ENCODE measurements around the gene C14orf39.
"Not testable (repeated sequence)": the region's sequence is repeated elsewhere in the genome, so short reads cannot be mapped to it uniquely, and the experiment has no call there.

Gene C14orf39

DNA sequence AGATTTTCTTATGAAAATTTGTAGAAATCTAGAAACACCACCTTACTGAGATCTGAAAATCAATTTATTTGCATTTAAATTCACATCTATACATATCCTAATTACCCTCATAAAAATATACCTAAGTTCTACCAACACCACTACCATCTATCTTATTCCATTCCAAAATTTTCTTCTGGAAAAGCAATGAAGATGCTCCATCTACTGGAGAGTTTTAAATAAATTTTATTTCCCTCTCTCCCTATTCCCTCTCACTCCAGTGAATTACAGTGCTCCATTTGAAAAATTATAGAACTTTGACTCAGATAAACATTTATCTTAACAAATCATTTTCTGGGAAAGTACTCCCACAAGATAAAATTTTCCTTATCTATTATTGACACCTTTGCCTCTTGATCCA is 2.3 kb upstream of the C14orf39 start:
- DNase-seq (ENCODE audit: low spot score) = no peak

DNA sequence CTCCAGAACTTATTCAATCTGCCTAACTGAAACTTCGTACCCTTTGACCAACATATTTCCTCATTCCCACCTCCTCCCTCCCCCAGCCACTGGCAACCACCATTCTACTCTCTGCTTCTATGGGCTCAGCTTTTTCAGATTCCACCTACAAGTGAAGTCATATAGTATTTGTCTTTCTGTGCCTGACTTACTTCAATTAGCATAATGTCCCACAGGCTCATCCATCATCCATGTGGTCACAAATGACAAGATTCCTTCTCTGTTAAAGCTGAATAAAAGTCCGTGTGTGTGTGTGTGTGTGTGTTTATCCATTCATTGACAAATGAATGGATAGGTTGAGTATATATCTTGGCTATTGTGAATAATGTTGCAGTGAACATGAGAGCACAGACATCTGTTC is 1.3 kb upstream of the C14orf39 start:
- DNase-seq (ENCODE audit: low spot score) = no peak

DNA sequence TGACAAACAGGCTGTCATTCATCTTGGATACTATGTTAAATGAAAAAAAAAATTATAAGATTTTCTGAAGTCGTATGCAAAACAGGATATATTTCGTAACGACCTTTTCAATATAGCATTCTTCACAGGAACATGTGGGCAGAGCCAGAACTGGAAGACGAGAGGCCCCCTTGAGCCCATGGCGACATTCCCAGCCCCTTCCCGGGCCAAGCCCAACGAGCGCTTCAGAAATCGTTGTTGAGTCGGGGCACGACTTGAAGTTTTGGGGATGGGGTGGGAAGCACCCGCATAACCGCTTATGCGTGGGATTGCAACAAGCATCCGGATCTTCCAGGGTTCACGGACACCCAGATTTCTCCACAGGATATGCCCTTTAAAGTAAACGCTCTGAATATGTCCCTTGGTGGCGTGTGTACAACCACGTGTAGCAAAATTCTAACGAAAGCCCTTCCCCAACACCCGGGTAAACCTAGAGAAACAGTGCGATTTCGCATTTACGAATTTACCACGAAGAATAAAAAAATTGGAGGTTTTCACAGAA is 736 bp downstream of the C14orf39 start:
- no peak for DNase-seq (ENCODE audit: low spot score)

DNA sequence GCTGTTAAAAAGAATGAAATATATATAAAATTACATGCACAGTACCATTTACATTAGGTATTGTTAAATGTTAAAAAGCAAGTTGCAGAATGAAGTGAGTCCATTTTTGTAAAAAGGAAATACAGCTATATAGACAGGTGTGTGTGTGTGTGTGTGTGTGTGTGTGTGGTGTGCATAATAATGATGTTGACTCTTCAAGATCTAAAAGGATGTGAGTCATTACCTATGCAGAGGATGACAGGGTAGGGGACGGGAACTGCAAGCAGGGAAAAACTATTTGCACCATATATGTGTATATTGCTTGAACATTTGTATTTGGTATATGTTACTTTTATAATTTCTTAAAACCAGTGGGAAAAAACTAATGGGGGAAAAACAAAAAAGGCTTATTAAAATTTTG is 3.1 kb downstream of the C14orf39 start:
- peak; percentile 69 for DNase-seq (ENCODE audit: low spot score)

DNA sequence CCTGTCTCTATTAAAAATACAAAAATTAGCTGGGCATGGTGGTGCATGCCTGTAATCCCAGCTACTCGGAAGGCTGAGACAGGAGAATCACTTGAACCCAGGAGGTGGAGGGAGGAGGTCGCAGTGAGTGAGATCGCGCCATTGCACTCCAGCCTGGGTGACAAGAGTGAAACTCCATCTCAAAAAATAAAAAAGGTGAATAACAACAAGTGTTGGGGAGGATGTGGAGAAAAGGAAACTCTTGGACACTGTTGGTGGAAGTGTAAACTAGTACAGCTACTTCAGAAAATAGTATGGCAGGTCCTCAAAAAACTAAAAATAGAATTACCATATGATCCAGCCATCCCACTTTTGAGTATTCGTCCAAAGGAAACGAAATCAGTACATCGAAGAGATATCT is 5.6 kb downstream of the C14orf39 start:
- not testable (repeated sequence) for DNase-seq (ENCODE audit: low spot score)

DNA sequence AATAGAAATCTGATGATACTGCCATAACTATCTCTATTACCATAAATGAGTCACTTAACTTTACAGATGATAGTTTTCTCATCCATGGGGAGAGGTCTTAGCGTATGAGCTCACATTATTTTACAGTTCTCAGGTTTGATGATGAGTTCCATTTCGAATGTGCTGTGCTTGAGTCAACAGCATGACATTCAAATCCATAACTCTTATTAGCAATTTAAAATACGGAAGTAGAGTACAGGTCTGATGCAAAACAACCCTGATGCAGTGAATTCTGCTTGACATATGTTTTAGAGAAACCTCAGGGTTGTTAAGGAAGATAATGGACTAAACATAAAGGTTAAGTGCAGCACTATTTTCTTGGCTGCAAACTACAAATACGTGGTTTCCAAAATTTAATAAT is 30.0 kb downstream of the C14orf39 start:
- DNase-seq (ENCODE audit: low spot score) = no peak

DNA sequence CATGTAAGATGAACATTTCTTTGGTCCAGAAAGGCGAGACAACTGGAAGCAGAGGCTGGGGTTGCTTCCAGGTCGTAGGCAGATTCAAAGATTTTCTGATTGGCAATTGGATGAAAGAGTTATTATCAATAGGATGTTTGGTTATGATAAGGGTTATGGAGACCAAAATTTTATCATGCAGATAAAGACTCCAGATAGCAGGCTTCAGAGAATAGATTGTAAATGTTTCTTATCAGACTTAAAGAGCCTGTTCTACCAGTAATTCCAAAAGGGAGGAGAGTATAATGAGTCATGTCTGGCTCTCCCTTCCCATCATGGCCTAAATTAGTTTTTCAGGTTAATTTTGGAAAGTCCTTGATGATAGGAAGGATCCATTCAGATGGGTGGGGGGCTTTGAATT is 55.6 kb downstream of the C14orf39 start:
- no peak for DNase-seq (ENCODE audit: low spot score)

DNA sequence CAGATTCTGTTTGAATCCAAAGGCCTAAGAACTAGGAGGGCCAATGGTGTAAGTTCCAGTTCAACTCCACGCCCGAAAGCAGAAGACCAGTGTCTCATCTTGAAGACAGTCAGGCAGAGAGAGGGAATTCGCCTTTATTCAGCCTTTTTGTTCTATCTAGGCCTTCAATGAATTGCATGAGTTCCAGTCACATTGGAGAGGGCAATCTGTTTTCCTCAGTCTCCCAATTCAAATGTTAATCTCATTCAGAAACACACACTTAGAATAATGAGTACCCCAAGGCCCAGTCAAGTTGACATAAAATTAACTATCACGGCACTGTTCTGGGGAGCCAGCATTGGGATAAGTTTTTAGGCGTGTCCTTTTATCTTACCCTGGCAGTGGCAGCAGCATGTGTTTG is 65.8 kb downstream of the C14orf39 start:
- DNase-seq (ENCODE audit: low spot score) = no peak

DNA sequence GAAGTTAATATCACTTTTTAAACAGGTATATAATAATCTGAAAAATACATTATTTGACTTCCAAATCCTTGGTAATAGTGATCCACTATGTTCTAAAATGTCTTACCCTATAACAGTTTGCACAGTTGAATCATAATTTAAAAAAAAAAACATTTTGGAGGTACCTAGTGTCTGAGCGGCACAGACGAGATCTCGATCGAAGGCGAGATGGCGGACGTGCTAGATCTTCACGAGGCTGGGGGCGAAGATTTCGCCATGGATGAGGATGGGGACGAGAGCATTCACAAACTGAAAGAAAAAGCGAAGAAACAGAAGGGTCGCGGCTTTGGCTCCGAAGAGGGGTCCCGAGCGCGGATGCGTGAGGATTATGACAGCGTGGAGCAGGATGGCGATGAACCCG is 88.3 kb downstream of the C14orf39 start:
- not testable (repeated sequence) for DNase-seq (ENCODE audit: low spot score)

DNA sequence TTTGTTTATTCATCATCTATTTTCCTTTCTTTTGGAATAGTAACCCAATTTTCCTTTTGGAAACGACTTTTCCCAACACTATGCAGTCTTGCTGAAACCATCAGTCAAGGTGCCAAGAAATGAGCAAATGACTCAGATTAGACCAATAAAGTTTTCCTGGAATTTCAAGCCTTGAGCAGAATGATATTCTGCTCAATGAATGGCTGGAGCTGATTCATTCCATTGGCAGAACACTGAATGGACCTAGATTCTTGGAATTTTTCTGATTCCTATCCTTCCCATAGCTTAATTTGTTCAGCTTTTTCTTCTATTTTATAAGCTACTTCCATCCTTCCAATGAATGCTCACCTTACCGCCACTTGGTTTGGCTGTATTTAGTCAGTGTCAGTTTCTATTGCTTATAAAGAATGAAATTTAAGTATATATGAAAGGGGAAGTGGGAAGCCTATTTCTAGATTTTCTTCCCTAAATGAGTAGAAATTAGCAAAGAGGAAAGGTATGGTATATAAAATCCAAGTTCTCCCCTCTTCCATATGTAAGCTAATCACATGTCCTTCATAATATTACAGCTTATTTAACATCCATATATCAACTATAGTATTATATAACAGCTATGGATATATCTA is 89.0 kb downstream of the C14orf39 start:
- no peak for DNase-seq (ENCODE audit: low spot score)
